Left renal pelvis (tissue), 4 donors: ENCODE data around the gene GDPGP1. TPM values are rescaled to one million over a fixed set of nuclear protein-coding genes. Genes with fewer than 3 reads are reported as not detected.

Source experiments
- DNase-seq, 4 donors: peaks; one replicate each; pipeline ENCODE4 v3.0.0-alpha.2; 2013; ENCODE audit warnings: low read depth in 4 of 4, low spot score in 3 of 4
- polyA plus RNA-seq, 4 donors: library from polyadenylated mRNA; unstranded; fragments of 120-200 nt; gene quantifications; one replicate each; pipeline ENCODE4 v1.2.1, GENCODE V29; 2013; ENCODE audit not compliant: insufficient read length in 4 of 4

The GDPGP1 gene
- polyA plus RNA-seq, 4 donors: 2.2 to 5.0 (median 4.2) TPM

DNA sequence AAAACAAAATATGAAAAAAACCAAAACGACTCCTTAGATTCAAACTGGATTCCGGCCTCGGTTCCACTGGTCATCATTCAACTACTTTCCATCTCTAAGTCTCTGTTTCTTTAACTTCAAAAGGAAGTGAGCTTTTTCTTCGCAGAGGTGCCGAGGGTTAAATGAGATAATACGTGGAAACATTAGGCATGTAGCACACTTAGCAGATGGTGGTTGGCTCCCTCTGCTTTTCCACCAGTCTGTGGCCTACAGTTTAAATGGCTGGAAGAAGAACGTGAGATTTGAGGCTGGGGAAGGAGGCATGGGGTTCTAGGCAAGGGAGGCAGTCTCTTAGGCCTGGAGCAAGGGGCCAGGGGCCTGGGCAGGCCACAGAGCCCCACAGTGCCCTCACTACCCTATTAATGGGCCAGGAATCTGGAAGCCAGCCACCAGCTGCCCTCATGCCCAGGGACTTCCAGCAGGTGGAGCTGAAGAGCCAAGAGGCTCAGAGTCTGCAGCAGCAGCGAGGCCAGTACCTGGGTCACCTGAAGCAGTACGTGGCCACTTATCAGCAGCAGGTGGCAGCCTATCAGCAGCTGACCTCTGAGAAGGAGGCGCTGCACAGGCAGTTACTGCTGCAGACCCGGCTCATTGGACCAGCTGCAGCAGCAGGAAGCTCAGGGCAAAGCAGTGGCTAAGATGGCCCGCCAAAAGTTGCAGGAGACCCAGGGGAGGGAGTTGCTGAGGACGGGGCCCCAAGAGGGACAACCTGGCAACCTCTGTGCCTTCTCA, 59.2 kb downstream of the GDPGP1 start:
- DNase-seq: peak in 1 of 4 donors; percentile 46

DNA sequence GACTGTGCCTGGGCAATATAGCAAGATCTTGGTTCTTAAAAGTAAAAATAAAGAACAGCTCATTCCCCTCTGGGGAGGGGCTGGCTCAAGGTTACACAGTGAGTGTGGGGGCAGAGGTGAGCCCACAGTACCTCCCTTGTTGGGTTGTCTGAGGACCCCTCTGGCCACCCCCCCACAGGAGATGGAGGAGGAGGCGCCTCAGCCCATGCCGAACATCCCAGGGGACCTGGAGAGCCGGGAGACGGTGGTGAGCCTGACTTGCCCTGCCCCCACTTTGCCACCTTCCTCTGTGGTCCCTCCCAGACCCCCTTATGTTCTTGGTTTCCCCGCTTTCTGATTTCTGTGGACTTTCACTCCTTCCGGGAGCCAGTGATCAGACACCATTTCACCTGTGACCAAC, 60.1 kb downstream of the GDPGP1 start:
- DNase-seq: no peak

DNA sequence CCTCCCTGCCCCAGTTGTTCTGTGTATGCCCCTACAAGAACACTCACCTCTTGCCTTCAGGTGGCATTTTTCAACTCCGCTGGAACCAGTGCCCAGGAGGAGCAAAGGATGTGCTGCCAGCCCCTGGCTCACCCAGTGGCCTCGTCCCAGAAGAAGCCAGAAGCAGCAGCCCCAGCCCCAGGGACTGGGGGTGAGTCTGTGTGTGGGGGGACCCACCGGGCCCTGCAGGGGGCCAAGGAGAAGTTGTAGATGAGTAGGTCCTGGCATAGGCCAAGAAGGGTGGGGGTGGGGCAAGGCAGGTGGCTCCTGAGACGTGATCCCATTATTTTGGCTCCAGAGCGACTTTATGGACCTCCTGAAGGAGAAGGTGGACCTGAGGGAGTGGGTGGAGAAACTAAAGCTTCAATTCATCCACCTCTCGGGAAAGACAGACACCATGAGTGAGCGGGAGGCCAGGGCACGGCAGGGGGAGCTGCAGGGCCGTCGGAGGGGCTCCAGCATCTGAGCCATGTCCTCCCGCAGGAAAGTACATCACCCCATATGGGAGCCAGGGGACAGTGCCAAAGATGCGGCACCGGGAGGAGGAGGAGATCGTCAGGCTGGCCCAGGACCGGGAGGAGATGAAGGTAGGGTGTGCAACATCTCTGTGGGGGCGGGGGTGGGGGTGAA, 60.7 kb downstream of the GDPGP1 start:
- no peak for DNase-seq

DNA sequence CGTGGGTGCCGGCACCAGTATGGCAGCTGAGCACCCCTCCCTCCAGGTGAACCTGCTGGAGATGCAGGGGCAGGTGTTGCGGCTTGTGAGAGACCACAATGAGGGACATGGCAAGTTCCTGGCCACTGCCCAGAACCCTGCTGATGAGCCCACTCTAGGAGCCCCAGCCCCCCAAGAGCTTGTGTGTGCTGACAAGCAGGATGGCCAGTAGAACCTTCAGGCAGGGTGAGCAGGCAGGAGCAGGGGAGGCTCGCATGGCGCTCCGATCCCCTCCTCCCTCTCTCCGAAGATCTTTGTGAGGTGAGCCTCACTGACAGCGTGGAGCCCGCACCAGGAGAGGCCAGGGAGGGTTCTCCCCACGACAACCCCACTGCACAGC, 61.2 kb downstream of the GDPGP1 start:
- DNase-seq: no peak

Other genes with a start within 250 kb of the GDPGP1 start
- gene ZNF710, start 232.9 kb upstream of the GDPGP1 start, polyA plus RNA-seq: 10 to 100 TPM; 15.9 to 21.5 (median 16.9) TPM
- gene IDH2, start 131.7 kb upstream of the GDPGP1 start, polyA plus RNA-seq: 100 to 1,000 TPM in 3 of 4 donors, 10 to 100 TPM in 1; 81.7 to 201 (median 190) TPM
- 10 to 100 TPM; 15.6 to 50.5 (median 36.1) TPM for gene SEMA4B, start 32.9 kb upstream of the GDPGP1 start, polyA plus RNA-seq
- 10 to 100 TPM; 27.8 to 59.9 (median 53.0) TPM for gene CIB1, start 268 bp upstream of the GDPGP1 start, polyA plus RNA-seq
- under 1 TPM; 0.31 to 0.37 (median 0.35) TPM for gene TTLL13, start 15.3 kb downstream of the GDPGP1 start, polyA plus RNA-seq
- 100 to 1,000 TPM; 100 to 130 (median 118) TPM for gene NGRN, start 31.5 kb downstream of the GDPGP1 start, polyA plus RNA-seq
- 1 to 10 TPM; 3.7 to 5.3 (median 4.7) TPM for gene ZNF774, start 118.1 kb downstream of the GDPGP1 start, polyA plus RNA-seq
- 100 to 1,000 TPM in 3 of 4 donors, 10 to 100 TPM in 1; 98.9 to 209 (median 175) TPM for gene IQGAP1, start 154.0 kb downstream of the GDPGP1 start, polyA plus RNA-seq